IgD-negative memory B cell (primary cell): ENCODE measurements around the gene ULBP3. TPM values are rescaled to one million over a fixed set of nuclear protein-coding genes. Genes with fewer than 3 reads are reported as not detected.
A peak's percentile ranks its signal among the peaks of the same experiment; 100 is the strongest.
"Not testable (repeated sequence)": the region's sequence is repeated elsewhere in the genome, so short reads cannot be mapped to it uniquely, and the experiment has no call there.

ENCODE experiments used
- H3K27ac Mint-ChIP-seq, 3 donors: one replicate each; pipeline ENCODE4 v1.8.0; 2020 to 2022; ENCODE audit warnings: mild to moderate bottlenecking in 3 of 3, mixed read lengths in 3 of 3, moderate library complexity in 1 of 3
- H3K27me3 Mint-ChIP-seq: one replicate; pipeline ENCODE4 v1.8.0; 2021; ENCODE audit warnings: mixed read lengths
- H3K36me3 Mint-ChIP-seq: one replicate; pipeline ENCODE4 v1.8.0; 2020; ENCODE audit warnings: mild to moderate bottlenecking, mixed read lengths
- H3K4me1 Mint-ChIP-seq, 3 donors: one replicate each; pipeline ENCODE4 v1.8.0; 2020 to 2022; ENCODE audit warnings: mixed read lengths in 3 of 3, mild to moderate bottlenecking in 1 of 3
- H3K4me3 Mint-ChIP-seq, 4 donors: one replicate each; pipeline ENCODE4 v1.8.0; 2020 to 2022; ENCODE audit warnings: mild to moderate bottlenecking in 4 of 4, mixed read lengths in 4 of 4, moderate library complexity in 3 of 4
- H3K9me3 Mint-ChIP-seq, 3 donors: one replicate each; pipeline ENCODE4 v1.8.0; 2020 to 2021; ENCODE audit warnings: mixed read lengths in 3 of 3, mild to moderate bottlenecking in 1 of 3
- polyA plus RNA-seq: library from polyadenylated mRNA; unstranded; fragments of 300-500 nt; fragmentation: Illumina TruSeq; gene quantifications from one replicate; pipeline ENCODE4 v1.2.3, GENCODE V29; 2021

The ULBP3 gene
- polyA plus RNA-seq, 1 donor from 2014 or later = 1.1 TPM

GRCh38 chr6:150065083-150065482, 3.8 kb downstream of the ULBP3 start:
- Mint-ChIP-seq H3K4me1 (peaks cover 5 to 14% (median 10%) of the 10 kb centered on the region in 3 donors), H3K4me3 (no peak overlapping the region), H3K27ac (no peak overlapping the region), H3K9me3 (peaks cover 0 to 2% (median 0%) of the 10 kb centered on the region in 3 donors), H3K36me3 (peaks cover 3% of the 10 kb centered on the region), H3K27me3 (no peaks in the 10 kb centered on the region)

- peaks cover 3% of the 10 kb centered on the region for H3K27me3 Mint-ChIP-seq
- H3K4me1 Mint-ChIP-seq = peaks cover 5 to 10% (median 10%) of the 10 kb centered on the region in 3 donors
- H3K36me3 Mint-ChIP-seq = peaks cover 9% of the 10 kb centered on the region
- no peaks in the 10 kb centered on the region for H3K9me3 Mint-ChIP-seq
- no peak overlapping the region for H3K27ac Mint-ChIP-seq
- peak overlapping the region in 1 of 4 donors; percentile 54 for H3K4me3 Mint-ChIP-seq
Measured at GRCh38 chr6:150063640-150064039, 5.3 kb downstream of the ULBP3 start.

GRCh38 chr6:150059973-150060372, 8.9 kb downstream of the ULBP3 start:
- Mint-ChIP-seq H3K27me3 (peaks cover 17% of the 10 kb centered on the region), H3K4me3 (peak overlapping the region in 1 of 4 donors; percentile 63)
- not testable (repeated sequence) for H3K4me1 Mint-ChIP-seq, H3K36me3 Mint-ChIP-seq, H3K9me3 Mint-ChIP-seq, H3K27ac Mint-ChIP-seq

- Mint-ChIP-seq H3K27ac (no peak overlapping the region), H3K27me3 (peaks cover 27% of the 10 kb centered on the region), H3K9me3 (peaks cover 0 to under 1% (median 0%) of the 10 kb centered on the region in 3 donors), H3K36me3 (peaks cover 9% of the 10 kb centered on the region), H3K4me1 (peaks cover 4 to 8% (median 7%) of the 10 kb centered on the region in 3 donors), H3K4me3 (no peak overlapping the region)
Measured at GRCh38 chr6:150058986-150059385, 9.9 kb downstream of the ULBP3 start.

GRCh38 chr6:150058231-150058792, 10.6 kb downstream of the ULBP3 start:
- Mint-ChIP-seq H3K4me3 (no peak overlapping the region), H3K27ac (no peak overlapping the region), H3K36me3 (peaks cover 9% of the 10 kb centered on the region), H3K27me3 (peaks cover 32% of the 10 kb centered on the region), H3K9me3 (peaks cover 0 to 3% (median 0%) of the 10 kb centered on the region in 3 donors), H3K4me1 (peaks cover 4 to 9% (median 7%) of the 10 kb centered on the region in 3 donors)

GRCh38 chr6:150057501-150057951, 11.4 kb downstream of the ULBP3 start:
- peaks cover 9% of the 10 kb centered on the region for H3K36me3 Mint-ChIP-seq
- peaks cover 0 to 3% (median 0%) of the 10 kb centered on the region in 3 donors for H3K9me3 Mint-ChIP-seq
- H3K27me3 Mint-ChIP-seq = peaks cover 38% of the 10 kb centered on the region
- H3K4me3 Mint-ChIP-seq = no peak overlapping the region
- no peak overlapping the region for H3K27ac Mint-ChIP-seq
- peaks cover 4 to 9% (median 7%) of the 10 kb centered on the region in 3 donors for H3K4me1 Mint-ChIP-seq

- Mint-ChIP-seq H3K4me3 (no peak overlapping the region), H3K36me3 (peaks cover 9% of the 10 kb centered on the region), H3K4me1 (peaks cover 4 to 9% (median 7%) of the 10 kb centered on the region in 3 donors), H3K9me3 (peaks cover 0 to 5% (median 0%) of the 10 kb centered on the region in 3 donors), H3K27me3 (peaks cover 44% of the 10 kb centered on the region), H3K27ac (no peak overlapping the region)
Measured at GRCh38 chr6:150056916-150057315, 12.0 kb downstream of the ULBP3 start.

GRCh38 chr6:150056156-150056555, 12.8 kb downstream of the ULBP3 start:
- Mint-ChIP-seq H3K9me3 (peaks cover 0 to 5% (median 0%) of the 10 kb centered on the region in 3 donors), H3K4me3 (no peak overlapping the region), H3K4me1 (peaks cover 4 to 9% (median 7%) of the 10 kb centered on the region in 3 donors), H3K27me3 (peaks cover 46% of the 10 kb centered on the region), H3K27ac (no peak overlapping the region), H3K36me3 (peaks cover 9% of the 10 kb centered on the region)

GRCh38 chr6:150055131-150055530, 13.8 kb downstream of the ULBP3 start:
- Mint-ChIP-seq H3K9me3 (peaks cover 0 to 5% (median 0%) of the 10 kb centered on the region in 3 donors), H3K4me1 (peaks cover under 1 to 8% (median 4%) of the 10 kb centered on the region in 3 donors), H3K36me3 (peaks cover 9% of the 10 kb centered on the region), H3K27me3 (peaks cover 49% of the 10 kb centered on the region), H3K4me3 (no peak overlapping the region), H3K27ac (no peak overlapping the region)

- Mint-ChIP-seq H3K9me3 (peaks cover 0 to 5% (median 0%) of the 10 kb centered on the region in 3 donors), H3K27ac (no peak overlapping the region), H3K4me3 (no peak overlapping the region), H3K27me3 (peaks cover 48% of the 10 kb centered on the region), H3K36me3 (peaks cover 4% of the 10 kb centered on the region), H3K4me1 (peaks cover 0 to 4% (median 0%) of the 10 kb centered on the region in 3 donors)
Measured at GRCh38 chr6:150053450-150053849, 15.5 kb downstream of the ULBP3 start.

- H3K4me1 Mint-ChIP-seq = peaks cover 0 to 4% (median 0%) of the 10 kb centered on the region in 3 donors
- H3K4me3 Mint-ChIP-seq = no peak overlapping the region
- H3K27me3 Mint-ChIP-seq = peaks cover 49% of the 10 kb centered on the region
- peaks cover 0 to 5% (median 0%) of the 10 kb centered on the region in 3 donors for H3K9me3 Mint-ChIP-seq
- H3K36me3 Mint-ChIP-seq = peaks cover 4% of the 10 kb centered on the region
- no peak overlapping the region for H3K27ac Mint-ChIP-seq
Measured at GRCh38 chr6:150050846-150051245, 18.1 kb downstream of the ULBP3 start.

- Mint-ChIP-seq H3K4me3 (no peak overlapping the region), H3K27me3 (peaks cover 34% of the 10 kb centered on the region), H3K36me3 (no peaks in the 10 kb centered on the region), H3K4me1 (no peaks in the 10 kb centered on the region), H3K9me3 (peaks cover 0 to 2% (median 0%) of the 10 kb centered on the region in 3 donors), H3K27ac (no peak overlapping the region)
Measured at GRCh38 chr6:150048099-150048498, 20.8 kb downstream of the ULBP3 start.

GRCh38 chr6:150046943-150047342, 22.0 kb downstream of the ULBP3 start:
- Mint-ChIP-seq H3K4me3 (no peak overlapping the region), H3K9me3 (no peaks in the 10 kb centered on the region), H3K27me3 (peaks cover 28% of the 10 kb centered on the region), H3K4me1 (no peaks in the 10 kb centered on the region), H3K27ac (no peak overlapping the region), H3K36me3 (no peaks in the 10 kb centered on the region)

- Mint-ChIP-seq H3K9me3 (no peaks in the 10 kb centered on the region), H3K4me3 (no peak overlapping the region), H3K27ac (no peak overlapping the region), H3K36me3 (no peaks in the 10 kb centered on the region), H3K27me3 (peaks cover 36% of the 10 kb centered on the region), H3K4me1 (no peaks in the 10 kb centered on the region)
Measured at GRCh38 chr6:150044621-150045145, 24.2 kb downstream of the ULBP3 start.

GRCh38 chr6:150043501-150044412, 25.2 kb downstream of the ULBP3 start:
- H3K4me3 Mint-ChIP-seq = no peak overlapping the region
- H3K36me3 Mint-ChIP-seq = no peaks in the 10 kb centered on the region
- peaks cover 39% of the 10 kb centered on the region for H3K27me3 Mint-ChIP-seq
- no peaks in the 10 kb centered on the region for H3K9me3 Mint-ChIP-seq
- H3K4me1 Mint-ChIP-seq = no peaks in the 10 kb centered on the region
- no peak overlapping the region for H3K27ac Mint-ChIP-seq
